Activated T-cell treated with anti-CD3 and anti-CD28 coated beads for 4 hours (primary cell): ENCODE results near the gene STK24.

ENCODE experiments used
- DNase-seq: peaks from one replicate; pipeline ENCODE4 v3.0.0-alpha.2; 2020

STK24 gene

DNA sequence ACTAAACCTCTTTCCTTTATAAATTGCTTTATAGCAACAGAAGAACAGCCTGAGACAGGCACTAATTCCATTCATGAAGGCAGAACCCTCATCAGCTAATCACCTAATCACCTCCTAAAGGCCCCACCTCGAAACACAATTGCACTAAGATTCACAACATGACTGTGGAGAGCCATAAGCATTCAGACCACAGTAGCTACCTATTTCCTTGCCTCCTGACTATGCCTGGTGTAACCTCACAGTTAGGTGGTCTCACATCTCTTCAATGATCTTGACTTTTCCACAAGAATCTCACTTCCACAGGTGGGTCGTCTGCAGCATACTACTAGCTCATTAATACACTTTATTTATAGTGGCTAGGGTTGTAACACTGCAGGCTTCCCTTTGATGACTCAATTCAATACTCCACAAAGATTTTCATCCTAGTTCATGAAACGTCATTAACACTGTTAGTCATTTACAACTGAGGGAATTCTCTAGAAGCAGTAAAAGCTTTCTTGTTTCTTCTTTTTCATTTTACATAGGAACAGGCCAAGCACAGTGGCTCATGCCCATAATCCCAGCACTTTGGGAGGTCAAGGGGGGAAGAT, 27.1 kb downstream of the STK24 start:
- no peak for DNase-seq

DNA sequence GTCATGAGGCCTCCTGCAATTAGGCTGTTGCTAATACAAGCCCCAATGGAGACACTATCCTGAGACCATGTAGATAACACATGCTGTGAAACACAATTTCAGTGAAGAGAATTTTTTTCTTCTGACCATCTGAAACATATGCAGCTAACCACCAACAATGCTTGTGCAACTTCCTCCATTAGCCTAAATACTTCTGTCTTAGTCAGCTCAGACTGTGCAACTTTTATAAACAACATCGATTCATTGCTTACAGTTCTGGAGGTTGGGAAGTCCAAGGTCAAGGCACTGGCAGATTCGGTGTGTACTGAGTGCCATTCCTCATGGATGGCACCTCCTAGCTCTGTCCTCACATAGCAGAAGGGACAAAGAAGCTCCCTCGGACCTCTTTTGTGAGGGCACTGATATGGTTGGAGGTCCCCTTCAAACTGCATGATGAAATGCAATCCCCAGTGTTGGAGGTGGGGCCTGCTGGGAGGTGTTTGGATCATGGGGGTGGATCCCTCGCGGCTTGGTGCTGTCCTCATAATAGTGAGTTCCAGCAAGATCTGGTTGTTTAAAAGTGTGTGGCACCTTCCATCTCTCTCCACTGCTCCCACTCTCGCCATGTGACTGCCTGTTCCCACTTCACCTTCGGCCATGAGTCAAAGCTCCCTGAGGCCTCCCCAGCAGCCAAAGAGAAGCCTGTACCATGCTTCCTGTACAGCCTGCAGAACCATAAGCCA, 27.7 kb downstream of the STK24 start:
- no peak for DNase-seq

DNA sequence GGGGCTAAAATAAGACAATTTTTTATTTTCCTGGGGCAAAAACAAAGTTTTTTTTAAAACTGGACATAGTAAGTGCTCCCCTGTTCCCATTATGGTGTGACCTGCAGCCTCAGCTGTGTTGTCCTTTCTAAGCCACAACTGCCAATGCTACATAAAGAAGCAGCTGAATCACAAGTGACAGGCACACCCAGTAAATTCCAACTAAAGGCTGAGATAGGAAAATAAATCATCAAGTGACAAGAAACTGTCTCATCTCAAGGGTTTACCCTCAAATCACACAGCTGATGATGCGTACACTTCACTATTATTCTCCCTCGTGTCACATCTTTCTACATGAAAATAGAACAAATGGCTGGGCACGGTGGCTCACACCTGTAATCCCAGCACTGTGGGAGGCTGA, 28.7 kb downstream of the STK24 start:
- no peak for DNase-seq

DNA sequence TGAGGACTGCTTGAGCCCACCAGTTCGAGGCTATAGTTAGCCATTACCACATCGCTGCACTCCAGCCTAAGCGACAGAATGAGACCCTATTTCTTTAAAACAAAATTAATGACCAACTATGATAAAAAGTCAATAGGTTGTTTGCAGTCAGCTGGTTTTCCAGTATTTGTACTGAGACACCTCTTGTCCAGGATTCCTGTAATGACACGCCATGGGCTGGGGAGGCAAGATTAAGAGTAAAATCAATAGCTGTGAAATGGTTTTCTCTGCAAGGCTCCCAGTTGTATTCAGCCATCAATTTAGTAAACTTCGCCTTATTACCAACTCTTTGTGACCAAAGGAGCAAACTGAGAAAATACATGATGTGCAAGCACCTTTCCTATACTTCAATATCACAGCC, 29.5 kb downstream of the STK24 start:
- DNase-seq: no peak

DNA sequence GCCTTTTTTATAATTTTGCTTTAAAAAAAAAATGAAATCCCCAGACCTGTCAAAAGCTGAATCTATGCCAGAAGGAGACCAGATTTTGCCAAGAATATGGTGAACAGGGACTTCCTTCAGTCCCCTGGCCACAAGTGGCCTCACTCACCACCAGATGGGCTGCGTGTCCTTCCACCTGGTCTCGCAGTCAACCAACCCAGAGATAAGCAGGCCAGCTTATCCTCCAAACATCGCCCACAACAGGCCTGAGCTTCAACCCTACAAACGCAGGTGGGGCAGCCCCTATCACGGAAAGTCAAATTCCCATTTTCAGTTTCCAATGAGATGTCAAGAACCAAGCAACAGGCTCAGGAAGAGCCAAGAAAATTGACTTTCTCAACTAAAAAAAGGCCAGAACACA, 30.5 kb downstream of the STK24 start:
- no peak for DNase-seq

DNA sequence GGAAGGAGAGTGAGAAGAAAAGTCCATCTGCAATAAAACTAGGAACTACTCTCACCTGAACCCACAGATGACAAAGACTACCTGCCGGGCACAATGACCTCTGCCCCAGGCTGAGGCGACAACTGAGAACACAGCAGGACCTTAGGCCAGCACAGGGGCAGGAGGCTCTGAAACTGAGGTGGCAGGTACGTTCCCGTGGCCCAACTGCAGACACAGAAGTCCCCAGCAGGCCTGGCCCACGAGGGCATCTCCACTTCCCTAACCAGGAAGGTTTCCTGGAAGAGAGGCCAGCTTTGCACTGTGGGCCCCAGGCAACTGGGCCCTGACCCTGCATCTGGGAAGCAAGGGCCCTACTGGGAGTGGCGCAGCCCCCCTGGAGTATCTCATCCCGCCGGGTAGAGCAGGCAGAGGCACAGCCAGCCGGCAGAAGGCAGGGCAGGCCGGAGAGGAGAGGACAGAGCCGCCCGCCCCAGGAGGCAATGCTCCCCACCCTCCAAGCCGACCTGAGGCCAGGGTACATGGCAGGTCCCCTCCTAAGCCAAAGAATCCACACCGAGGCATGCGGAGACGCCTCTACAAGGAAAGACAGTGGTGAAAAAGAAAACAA, 32.7 kb downstream of the STK24 start:
- no peak for DNase-seq

DNA sequence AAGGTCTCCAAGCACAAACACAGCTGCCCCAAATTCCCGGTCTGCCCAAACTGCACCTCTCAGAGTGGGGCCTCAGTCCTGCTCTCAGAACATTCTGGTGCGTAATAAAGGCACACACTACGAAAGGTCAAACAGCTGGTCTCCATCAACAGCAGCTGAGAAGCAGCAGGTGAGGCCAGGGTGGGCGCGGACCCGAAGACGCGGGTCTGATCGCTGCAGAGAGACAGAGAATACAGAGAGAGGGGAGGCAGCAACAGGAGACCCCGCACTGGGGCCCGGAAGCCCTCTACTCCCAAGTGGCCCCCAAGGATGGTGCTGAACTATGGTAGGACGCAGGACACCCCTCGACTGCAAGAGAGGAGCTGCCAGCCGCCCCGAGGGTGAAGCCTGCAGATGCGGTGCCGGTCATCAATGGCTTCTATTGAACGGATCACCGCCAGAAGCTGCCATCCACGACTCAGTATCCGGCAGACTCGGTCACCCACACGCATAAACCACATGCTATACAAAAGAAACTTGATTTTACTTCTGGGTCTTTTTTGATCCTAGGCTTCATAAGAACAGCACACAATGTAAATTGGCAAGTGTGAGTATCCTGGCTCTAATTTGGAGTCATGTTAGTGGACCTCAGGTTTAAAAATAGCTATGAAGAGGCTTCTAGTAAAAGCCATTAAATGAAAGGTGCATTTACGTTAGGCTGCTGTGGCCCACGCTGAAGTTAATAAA, 33.4 kb downstream of the STK24 start:
- no peak for DNase-seq

DNA sequence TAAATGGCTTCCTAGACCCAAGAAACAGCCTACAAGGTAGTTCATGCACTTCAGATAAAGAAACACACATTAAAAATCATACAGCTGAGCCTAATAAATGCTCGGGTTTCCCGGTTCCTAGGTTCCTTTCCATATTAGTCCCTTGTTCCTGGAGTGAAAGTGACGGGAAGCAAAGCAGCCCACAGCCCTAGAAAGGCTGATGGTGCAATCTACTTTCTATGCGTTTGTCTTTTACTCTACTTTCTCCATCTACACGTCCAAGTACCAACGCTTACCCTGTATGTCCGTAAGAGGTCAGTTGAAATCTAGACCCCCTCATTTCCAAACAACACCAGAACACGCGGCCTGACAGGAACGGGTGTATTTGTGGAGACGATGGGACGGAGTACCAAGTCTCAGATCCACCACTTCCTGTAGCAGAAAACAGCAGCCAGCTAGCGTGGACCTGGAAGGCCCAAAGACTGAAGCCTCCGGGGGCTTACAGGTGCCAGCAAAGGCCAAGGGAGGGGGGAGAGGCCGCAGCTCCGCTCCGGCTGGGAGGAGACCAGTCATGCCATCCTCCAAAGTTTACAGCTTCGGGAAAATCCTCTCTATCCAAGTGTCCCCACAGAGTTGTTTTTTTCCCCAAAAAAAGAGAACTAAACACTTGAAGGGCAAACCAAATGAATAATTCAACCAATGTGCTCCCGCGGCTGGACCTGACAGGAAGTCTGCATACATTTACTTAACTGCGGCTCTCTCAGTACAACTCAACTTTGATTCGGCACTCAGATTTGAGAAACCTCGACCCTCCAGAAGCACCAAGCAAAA, 34.1 kb downstream of the STK24 start:
- DNase-seq: no peak

DNA sequence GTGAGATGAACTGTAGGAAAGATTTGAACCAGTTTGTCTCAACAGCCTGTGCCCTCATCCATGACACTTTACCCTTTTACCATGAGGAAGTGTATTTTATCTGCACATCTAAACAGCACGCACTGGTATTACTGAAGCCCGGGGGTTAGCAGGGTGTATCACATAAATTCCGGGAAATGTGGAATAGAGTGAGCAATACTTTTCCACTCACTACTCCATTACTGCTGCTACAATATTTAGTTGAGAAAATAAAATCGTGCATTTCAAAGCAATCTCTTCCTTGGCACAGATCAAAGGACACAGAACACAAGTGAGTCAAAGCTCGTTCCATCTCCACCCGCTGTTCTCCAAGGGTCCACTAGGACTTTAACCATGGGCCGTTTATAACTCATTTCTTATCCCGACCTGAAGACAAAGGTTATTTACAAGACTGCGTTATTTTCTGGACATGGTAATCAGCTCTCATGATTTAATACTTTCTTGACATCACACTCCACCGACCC, 35.2 kb downstream of the STK24 start:
- no peak for DNase-seq

DNA sequence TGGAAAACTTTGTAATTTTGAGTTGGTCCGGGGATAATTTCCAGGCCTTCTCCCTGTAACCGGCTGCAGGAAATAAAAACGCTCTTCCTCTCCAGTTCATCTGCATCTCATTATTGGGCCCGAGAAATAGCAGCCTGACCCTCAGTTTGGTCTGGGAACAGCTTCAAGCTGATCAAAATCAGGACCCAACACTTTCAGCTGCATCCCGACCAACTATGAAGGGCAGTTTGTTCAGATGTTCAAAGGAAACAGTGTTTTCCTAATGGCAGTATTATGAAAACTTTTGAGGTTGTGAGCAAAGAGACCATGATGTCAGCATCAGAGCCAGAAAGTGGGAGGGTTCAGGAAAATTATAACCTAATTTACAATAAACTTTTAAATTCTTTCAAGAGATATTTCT, 35.7 kb downstream of the STK24 start:
- DNase-seq: no peak

DNA sequence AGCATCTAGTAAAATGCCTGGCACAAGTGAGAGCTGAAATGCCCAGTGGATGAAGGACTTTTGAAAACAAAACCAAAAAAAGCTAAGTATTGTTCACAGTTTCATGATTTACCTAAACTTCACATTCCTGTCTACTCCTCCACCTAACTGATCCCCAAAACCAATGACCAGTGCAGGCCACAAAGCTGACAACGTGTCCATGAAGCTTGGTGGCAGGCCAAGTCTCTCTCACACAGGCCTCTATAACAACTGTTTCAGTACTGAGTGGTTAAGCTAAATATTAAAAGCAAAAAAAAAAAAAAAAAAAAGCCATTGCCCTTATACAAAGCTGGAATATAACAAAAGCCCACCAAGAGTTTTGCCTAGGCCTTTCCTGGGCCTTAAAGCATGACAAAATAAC, 36.4 kb downstream of the STK24 start:
- no peak for DNase-seq

DNA sequence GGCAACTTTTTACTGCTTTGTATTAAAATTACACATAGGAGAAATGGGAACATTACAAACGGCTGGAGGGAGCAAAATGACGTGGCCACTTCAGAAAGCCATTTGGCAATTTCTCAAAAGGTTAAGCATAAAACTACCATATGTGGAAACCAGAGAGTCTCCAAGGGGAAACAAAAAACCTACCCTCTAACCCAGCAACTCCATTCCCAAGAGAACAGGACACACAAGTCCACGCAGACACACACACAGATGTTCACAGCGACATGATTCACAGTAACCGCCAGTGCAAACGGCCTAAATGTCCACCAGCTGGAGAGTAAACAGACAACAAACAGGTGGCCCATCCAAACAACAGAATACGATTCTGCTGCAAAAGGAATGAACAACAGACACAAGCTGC, 37.2 kb downstream of the STK24 start:
- DNase-seq: no peak

DNA sequence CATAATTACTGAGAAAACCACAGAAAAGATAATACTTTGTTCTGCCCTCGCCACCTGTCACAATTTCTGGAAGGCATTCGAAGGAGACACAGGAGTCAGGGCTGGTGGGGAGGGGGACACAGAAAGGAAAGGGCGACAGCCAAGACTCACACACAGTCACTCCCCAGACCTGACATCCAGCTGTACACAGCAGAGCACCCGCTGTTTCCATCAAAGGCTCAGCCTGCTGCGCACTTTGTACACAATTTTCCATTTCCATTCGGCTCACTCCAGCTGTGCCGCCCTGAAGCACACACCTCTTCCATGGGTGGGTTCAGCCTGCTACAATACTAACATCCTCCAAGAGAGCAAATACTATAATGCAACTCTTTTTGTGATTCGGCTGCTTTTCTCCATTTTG, 38.0 kb downstream of the STK24 start:
- DNase-seq: no peak

DNA sequence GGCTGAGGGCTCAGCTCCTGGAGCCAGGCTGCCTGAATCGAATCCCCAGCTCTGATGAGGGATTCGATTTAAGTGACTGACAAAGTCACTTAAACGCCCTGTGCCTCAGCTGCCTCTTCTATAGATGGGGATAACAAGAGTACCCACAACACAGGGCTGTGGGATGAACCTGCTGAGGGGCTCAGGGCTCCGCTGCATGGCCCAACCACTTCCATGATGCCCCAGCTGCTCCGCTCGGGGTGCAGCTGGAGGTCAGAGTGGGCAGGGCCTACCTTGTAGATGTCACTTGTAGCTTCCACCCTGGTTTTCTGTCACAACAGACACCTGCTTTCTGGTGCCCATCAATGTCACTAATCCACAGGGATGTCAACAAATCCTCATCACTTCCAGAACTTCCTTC, 39.2 kb downstream of the STK24 start:
- DNase-seq: no peak

DNA sequence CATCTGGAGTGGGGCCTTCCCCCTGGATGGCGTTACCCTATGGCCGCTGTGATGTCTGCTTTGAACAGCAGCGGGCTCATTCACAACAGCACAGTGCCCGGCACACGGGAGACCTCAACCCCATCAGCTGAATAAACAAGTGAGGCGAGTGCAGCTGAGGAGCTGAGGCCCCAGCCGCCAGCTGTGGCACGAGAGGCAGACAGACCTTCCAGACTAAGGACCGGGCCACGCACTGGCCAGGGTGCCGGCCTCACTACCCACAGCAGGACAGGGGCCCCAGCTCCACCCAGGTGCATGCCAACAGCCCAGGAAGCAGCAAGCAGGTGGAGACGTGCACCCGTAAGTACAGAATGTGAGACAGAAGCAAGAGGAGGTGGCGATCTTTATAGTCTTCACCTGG, 39.6 kb downstream of the STK24 start:
- no peak for DNase-seq

DNA sequence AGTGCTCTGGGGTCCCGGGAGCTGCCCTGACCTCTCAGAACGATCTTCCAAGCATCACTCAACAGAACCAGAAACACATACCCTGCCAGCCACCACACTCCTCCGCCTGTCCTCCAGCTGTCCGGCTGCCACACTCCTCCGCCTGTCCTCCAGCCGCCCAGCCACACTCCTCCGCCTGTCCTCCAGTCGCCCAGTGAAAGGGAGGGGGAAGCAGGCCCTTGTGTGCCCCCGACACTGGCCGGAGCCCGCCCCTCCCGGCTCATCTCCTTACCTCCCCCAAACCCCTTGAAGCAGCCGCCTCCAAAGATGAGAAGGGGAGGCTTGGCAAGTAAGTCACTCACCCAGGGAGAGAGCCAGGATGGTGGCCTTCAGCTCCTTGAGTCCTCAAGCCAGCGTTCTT, 40.2 kb downstream of the STK24 start:
- no peak for DNase-seq

DNA sequence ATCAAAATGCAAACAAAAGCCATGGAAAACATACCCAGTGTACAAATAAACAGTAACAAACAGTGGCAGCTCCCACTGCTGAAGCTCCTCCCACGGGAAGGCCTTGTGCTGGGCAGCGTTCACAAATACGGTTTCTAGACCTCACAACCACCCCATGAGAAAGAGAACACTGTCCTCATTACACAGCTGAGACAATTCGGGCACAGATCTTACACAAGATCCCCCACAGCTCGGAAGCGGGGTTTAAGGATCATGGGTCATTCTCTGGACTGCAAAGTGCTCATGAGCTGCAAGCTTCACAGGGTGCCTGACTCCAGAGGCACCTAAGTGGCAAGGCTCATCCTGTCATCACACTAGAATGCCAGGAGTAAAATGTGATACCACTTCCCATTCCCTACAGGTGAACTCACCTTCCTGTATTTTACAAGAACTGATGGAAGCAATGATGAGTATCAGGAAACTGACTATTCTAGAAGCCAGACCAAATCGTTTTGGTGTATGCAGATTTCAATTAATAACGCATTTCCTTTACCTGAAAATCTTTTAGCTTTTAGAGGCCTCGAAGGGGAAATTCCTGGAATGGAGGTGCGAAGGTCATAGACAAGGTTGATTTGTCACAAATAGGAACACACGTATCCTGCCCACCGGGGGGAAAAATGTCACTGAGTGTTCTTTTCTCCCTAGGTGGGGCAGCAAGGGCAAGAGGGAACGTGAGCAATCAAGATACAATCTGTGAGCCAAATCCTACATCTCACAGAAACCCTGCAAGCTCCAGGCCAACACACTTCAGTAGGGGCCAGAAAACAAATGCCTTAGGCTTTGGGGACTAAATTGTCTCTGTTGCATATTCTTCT, 41.2 kb downstream of the STK24 start:
- DNase-seq: no peak

DNA sequence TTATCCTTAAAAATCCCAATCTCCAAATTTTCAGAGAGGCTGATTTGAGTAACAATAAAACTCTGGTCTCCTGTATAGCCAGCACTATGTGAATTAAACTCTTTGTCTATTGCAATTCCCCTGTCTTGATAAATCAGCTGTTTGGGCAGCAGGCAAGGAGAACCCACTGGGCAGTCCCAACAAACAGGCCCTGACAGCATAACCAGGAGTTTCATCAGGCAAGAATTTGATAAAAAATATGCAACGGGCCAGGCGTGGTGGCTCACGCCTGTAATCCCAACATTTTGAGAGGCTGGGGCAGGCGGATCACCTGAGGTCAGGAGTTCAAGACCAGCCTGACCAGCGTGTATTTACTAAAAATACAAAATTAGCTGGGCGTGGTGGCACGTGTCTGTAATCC, 42.1 kb downstream of the STK24 start:
- DNase-seq: no peak

DNA sequence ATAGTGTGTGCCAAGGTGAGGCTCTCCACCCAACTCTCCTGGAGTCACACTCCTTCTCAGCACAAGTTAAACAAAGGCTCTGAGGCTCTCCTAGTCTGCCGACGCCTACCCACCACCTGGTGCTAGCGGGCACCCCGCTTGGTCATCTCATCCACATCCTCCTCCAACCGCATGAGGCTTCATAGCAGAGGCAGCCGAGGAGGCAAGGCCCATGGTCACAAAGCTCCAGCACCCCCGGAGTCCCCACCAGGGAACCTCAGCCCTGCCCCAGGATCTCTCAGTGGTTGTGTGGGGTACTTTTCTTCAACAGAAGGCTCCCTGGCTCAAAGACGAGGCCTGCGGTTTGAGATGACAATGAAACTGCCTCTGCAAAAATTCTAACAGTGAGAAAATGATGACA, 43.0 kb downstream of the STK24 start:
- DNase-seq: no peak

DNA sequence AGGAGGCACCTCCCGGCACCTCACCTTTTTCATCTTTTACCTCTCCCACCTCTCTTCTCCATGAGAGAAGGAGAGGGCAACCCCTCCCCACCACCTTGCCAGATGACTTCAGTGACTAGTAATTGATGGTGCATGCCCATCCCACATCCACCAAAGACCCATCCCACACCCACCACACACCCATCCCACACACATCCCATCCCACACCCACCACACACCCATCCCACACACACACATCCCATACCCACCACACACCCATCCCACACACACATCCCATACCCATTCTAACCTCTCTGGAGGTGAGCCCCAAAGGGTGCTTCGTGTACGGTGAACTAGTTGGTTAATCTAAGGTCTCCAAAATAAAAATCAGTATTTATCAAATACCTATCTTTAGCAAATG, 44.7 kb downstream of the STK24 start:
- no peak for DNase-seq

DNA sequence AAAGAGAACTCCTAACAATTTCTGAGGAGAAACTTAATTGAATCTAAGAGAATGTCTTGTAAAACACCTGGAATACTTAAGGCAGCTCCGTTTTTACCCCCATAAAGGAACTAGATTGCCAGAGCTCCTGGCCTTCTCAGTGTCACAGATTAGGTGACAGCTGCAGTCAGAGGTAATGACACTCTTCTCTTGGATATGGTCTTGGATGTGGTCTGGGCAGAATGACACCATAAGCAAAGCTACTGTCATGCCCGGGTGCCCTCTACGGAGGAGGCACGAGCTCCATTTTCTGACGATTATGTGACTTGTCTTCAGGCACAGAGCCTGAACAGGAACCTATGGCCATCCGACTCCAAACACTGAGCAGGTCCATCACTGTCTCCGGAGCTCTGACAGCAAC, 46.7 kb downstream of the STK24 start:
- DNase-seq: no peak

DNA sequence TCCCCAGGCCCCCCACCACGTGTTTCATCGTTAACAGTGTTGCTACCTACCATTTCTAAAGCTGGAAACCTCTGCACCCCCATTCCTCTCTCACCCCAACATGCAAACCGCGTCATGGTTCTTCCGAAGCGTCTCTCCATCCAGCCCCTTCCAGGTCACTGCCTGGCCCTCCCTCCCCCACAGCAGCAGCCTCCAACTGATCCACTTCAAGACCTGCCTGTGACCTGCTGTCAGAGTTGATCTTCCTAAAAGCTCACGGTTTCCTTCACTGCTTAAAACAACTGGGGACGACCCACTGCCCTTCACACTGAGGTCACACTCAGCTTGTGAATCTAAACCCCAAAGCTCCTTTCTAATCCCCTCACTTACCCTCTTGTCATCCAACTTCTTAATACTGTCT, 47.7 kb downstream of the STK24 start:
- no peak for DNase-seq
